Hepatocyte (in vitro differentiated cells): ENCODE measurements around the gene GOLT1A. TPM values are rescaled to one million over a fixed set of nuclear protein-coding genes. Genes with fewer than 3 reads are reported as not detected.

Experiments used
- DNase-seq: peaks from one replicate; pipeline ENCODE4 v3.0.0-alpha.2; 2016; ENCODE audit warnings: low spot score
- H2AFZ ChIP-seq: fragments of 200-600 bp; sonication (generic); 2 replicates; pipeline ENCODE4 v1.6.0; 2016; ENCODE audit warnings: antibody characterized with exemption, mild to moderate bottlenecking
- H3K27ac ChIP-seq: fragments of 200-600 bp; sonication (generic); 2 replicates; pipeline ENCODE4 v1.5.1; 2016; ENCODE audit warnings: mild to moderate bottlenecking
- H3K27me3 ChIP-seq: fragments of 200-600 bp; sonication (generic); 2 replicates; pipeline ENCODE4 v1.6.1; 2016
- H3K36me3 ChIP-seq: fragments of 200-600 bp; sonication (generic); replicated peaks from 2 replicates; pipeline ENCODE4 v1.5.1; 2016; ENCODE audit warnings: low read depth; ENCODE audit not compliant: insufficient read depth
- H3K4me1 ChIP-seq: fragments of 200-600 bp; sonication (generic); 2 replicates; pipeline ENCODE4 v1.5.1; 2016; ENCODE audit warnings: mild to moderate bottlenecking, moderate library complexity; ENCODE audit not compliant: insufficient read depth
- H3K4me2 ChIP-seq: fragments of 200-600 bp; sonication (generic); 2 replicates; pipeline ENCODE4 v1.6.0; 2016
- H3K4me3 ChIP-seq: fragments of 200-600 bp; sonication (generic); 2 replicates; pipeline ENCODE4 v1.5.1; 2016; ENCODE audit warnings: mild to moderate bottlenecking
- H3K79me2 ChIP-seq: fragments of 200-600 bp; sonication (generic); 2 replicates; pipeline ENCODE4 v1.6.0; 2017; ENCODE audit warnings: mild to moderate bottlenecking
- H3K9me2 ChIP-seq: fragments of 200-600 bp; sonication (generic); replicated peaks from 2 replicates; pipeline ENCODE4 v1.6.0; 2017; ENCODE audit warnings: mild to moderate bottlenecking; ENCODE audit not compliant: insufficient read depth
- H3K9me3 ChIP-seq: fragments of 200-600 bp; sonication (generic); 2 replicates; pipeline ENCODE4 v1.5.1; 2016; ENCODE audit warnings: low read depth, mild to moderate bottlenecking
- H4K20me1 ChIP-seq: fragments of 200-600 bp; sonication (generic); 2 replicates; pipeline ENCODE4 v1.6.0; 2016; ENCODE audit warnings: mild to moderate bottlenecking; ENCODE audit not compliant: insufficient read depth, poor library complexity, severe bottlenecking
- CTCF ChIP-seq: fragments of 200-600 bp; sonication (generic); IDR thresholded peaks from 2 replicates; pipeline ENCODE4 v1.5.1; 2016; ENCODE audit warnings: antibody characterized with exemption, mild to moderate bottlenecking; ENCODE audit not compliant: poor library complexity
- EZH2 ChIP-seq: fragments of 200-600 bp; sonication (generic); IDR thresholded peaks from 2 replicates; pipeline ENCODE4 v1.6.1; 2016; ENCODE audit warnings: antibody characterized with exemption, mild to moderate bottlenecking, borderline replicate concordance
- EZH2phosphoT487 ChIP-seq: fragments of 200-600 bp; sonication (generic); IDR thresholded peaks from one replicate; pipeline ENCODE4 v1.6.1; 2018; ENCODE audit warnings: antibody characterized with exemption, mild to moderate bottlenecking, low read depth, moderate library complexity; ENCODE audit not compliant: unreplicated experiment, severe bottlenecking
- WGBS: methylation state at CpG from one replicate; pipeline ENCODE4 v1.1.6; 2016; ENCODE audit warnings: low lambda C conversion rate; ENCODE audit errors: missing lambda C conversion rate; 5-methylcytosine and 5-hydroxymethylcytosine counted together
- polyA plus RNA-seq: library from polyadenylated mRNA; unstranded; fragments of >200 nt; fragmentation: Nextera tagmentation; extraction: Ambion mirVana; gene quantifications from 2 replicates; pipeline ENCODE4 v1.2.1, GENCODE V29; 2016
- total RNA-seq: library from RNA; depleted of rRNA; stranded (reverse); fragments of >200 nt; gene quantifications from 2 replicates; pipeline ENCODE4 v1.2.3, GENCODE V29; 2014

Gene GOLT1A
- total and polyA plus RNA-seq, 2 experiments from 2014 or later = 13.6 to 36.0 TPM

- no peak overlapping the region for H2AFZ ChIP-seq
- no peaks in the 10 kb centered on the region for H3K4me1 ChIP-seq
- H3K4me2 ChIP-seq = no peak overlapping the region
- no peak for DNase-seq
- H3K27me3 ChIP-seq = no peaks in the 10 kb centered on the region
- TF ChIP-seq EZH2 (no peak), EZH2phosphoT487 (no peak), CTCF (no peak)
- no peak overlapping the region for H3K4me3 ChIP-seq
- H3K79me2 ChIP-seq = peaks cover 13% of the 10 kb centered on the region
- no peaks in the 10 kb centered on the region for H3K9me2 ChIP-seq
- no peaks in the 10 kb centered on the region for H4K20me1 ChIP-seq
- no peaks in the 10 kb centered on the region for H3K9me3 ChIP-seq
- 92% methylated on average over 11 of the region's 11 CpGs for WGBS
- no peak overlapping the region for H3K27ac ChIP-seq
- no peaks in the 10 kb centered on the region for H3K36me3 ChIP-seq
Observed at GRCh38 chr1:204216880-204217647, 3.3 kb upstream of the GOLT1A start.

- H3K27ac ChIP-seq = no peak overlapping the region
- no peak overlapping the region for H3K4me2 ChIP-seq
- no peaks in the 10 kb centered on the region for H3K9me2 ChIP-seq
- no peaks in the 10 kb centered on the region for H3K27me3 ChIP-seq
- DNase-seq = no peak
- no peaks in the 10 kb centered on the region for H4K20me1 ChIP-seq
- TF ChIP-seq EZH2phosphoT487 (no peak), CTCF (no peak), EZH2 (no peak)
- H3K36me3 ChIP-seq = no peaks in the 10 kb centered on the region
- no peaks in the 10 kb centered on the region for H3K9me3 ChIP-seq
- H3K4me3 ChIP-seq = no peak overlapping the region
- 82% methylated on average over 4 of the region's 4 CpGs for WGBS
- H2AFZ ChIP-seq = no peak overlapping the region
- no peaks in the 10 kb centered on the region for H3K4me1 ChIP-seq
- peaks cover 15% of the 10 kb centered on the region for H3K79me2 ChIP-seq
Observed at GRCh38 chr1:204216236-204216635, 2.4 kb upstream of the GOLT1A start.

- H3K79me2 ChIP-seq = peaks cover 21% of the 10 kb centered on the region
- WGBS = 97% methylated on average over 3 of the region's 3 CpGs
- no peak overlapping the region for H2AFZ ChIP-seq
- H3K4me1 ChIP-seq = no peaks in the 10 kb centered on the region
- H4K20me1 ChIP-seq = no peaks in the 10 kb centered on the region
- H3K9me3 ChIP-seq = no peaks in the 10 kb centered on the region
- H3K27me3 ChIP-seq = no peaks in the 10 kb centered on the region
- TF ChIP-seq CTCF = no peak
- TF ChIP-seq EZH2phosphoT487 = no peak
- no peak for TF ChIP-seq EZH2
- H3K27ac ChIP-seq = peak overlapping the region; percentile 9
- H3K4me2 ChIP-seq = peak overlapping the region; percentile 78
- DNase-seq = no peak
- no peaks in the 10 kb centered on the region for H3K36me3 ChIP-seq
- no peaks in the 10 kb centered on the region for H3K9me2 ChIP-seq
- no peak overlapping the region for H3K4me3 ChIP-seq
Observed at GRCh38 chr1:204212715-204213114, 1.1 kb downstream of the GOLT1A start.
